ENCODE results near the gene PLPPR3. TPM values are rescaled to one million over a fixed set of nuclear protein-coding genes. Genes with fewer than 3 reads are reported as not detected.

The PLPPR3 gene
- total and polyA plus RNA-seq, 2 donors = 0.16 to 0.19 TPM

GRCh38 chr19:805600-806550 is 15.9 kb downstream of the PLPPR3 start:
- 98% methylated on average over 93 of the region's 93 CpGs for WGBS
- H3K4me1 ChIP-seq (ENCODE audit: control insufficient read depth in 2 of 2, insufficient read depth in 2 of 2, low read length in 2 of 2) = peaks cover 0 to 15% of the 10 kb centered on the region in 2 donors
- no peak overlapping the region for H3K27ac ChIP-seq (ENCODE audit: low read depth in 1 of 2, low read length in 1 of 2)
- H3K9me3 ChIP-seq (ENCODE audit: control insufficient read depth in 2 of 2, insufficient read depth in 1 of 2, low read length in 1 of 2) = no peaks in the 10 kb centered on the region
- H3K27me3 ChIP-seq (ENCODE audit: control insufficient read depth in 2 of 2, insufficient read depth in 1 of 2, low read length in 1 of 2) = no peaks in the 10 kb centered on the region
- peaks cover 94 to 95% of the 10 kb centered on the region in 2 donors for H3K36me3 ChIP-seq (ENCODE audit: control insufficient read depth in 2 of 2, insufficient read depth in 2 of 2, low read length in 1 of 2)
- DNase-seq (ENCODE audit: low read depth in 6 of 9, low spot score in 9 of 9) = no peak
- no peak overlapping the region for H3K4me3 ChIP-seq (ENCODE audit: low read length in 2 of 2)

- Histone ChIP-seq H3K27me3 (ENCODE audit: control insufficient read depth in 2 of 2, insufficient read depth in 1 of 2, low read length in 1 of 2) (no peaks in the 10 kb centered on the region), H3K4me3 (ENCODE audit: low read length in 2 of 2) (no peak overlapping the region), H3K9me3 (ENCODE audit: control insufficient read depth in 2 of 2, insufficient read depth in 1 of 2, low read length in 1 of 2) (no peaks in the 10 kb centered on the region), H3K36me3 (ENCODE audit: control insufficient read depth in 2 of 2, insufficient read depth in 2 of 2, low read length in 1 of 2) (peaks cover 94 to 95% of the 10 kb centered on the region in 2 donors), H3K4me1 (ENCODE audit: control insufficient read depth in 2 of 2, insufficient read depth in 2 of 2, low read length in 2 of 2) (peaks cover 3 to 22% of the 10 kb centered on the region in 2 donors), H3K27ac (ENCODE audit: low read depth in 1 of 2, low read length in 1 of 2) (no peak overlapping the region)
- no peak for DNase-seq (ENCODE audit: low read depth in 6 of 9, low spot score in 9 of 9)
- 95% methylated on average over 33 of the region's 33 CpGs for WGBS
Observed at GRCh38 chr19:805166-805551, 16.6 kb downstream of the PLPPR3 start.

DNA sequence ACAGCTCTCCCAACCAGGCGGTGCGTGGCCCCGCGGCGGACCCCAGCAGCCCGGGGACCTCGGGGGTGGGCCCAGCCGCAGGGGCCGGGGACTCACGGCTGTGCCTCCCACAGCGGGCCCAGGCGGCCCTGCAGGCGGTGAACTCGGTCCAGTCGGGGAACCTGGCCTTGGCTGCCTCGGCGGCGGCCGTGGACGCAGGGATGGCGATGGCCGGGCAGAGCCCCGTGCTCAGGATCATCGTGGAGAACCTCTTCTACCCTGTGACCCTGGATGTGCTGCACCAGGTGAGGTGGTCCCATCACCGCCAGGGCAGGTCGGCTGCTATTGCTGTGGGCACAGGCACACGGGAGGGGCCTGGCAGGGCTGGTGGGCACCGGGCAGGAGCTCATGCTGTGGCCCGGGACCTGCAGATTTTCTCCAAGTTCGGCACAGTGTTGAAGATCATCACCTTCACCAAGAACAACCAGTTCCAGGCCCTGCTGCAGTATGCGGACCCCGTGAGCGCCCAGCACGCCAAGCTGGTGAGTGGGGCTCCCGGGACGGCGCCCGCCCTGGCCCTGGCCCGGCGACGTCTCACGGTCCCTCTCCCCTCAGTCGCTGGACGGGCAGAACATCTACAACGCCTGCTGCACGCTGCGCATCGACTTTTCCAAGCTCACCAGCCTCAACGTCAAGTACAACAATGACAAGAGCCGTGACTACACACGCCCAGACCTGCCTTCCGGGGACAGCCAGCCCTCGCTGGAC is 17.2 kb downstream of the PLPPR3 start:
- Histone ChIP-seq H3K36me3 (ENCODE audit: control insufficient read depth in 2 of 2, insufficient read depth in 2 of 2, low read length in 1 of 2) (peaks cover 92% of the 10 kb centered on the region in 2 donors), H3K4me1 (ENCODE audit: control insufficient read depth in 2 of 2, insufficient read depth in 2 of 2, low read length in 2 of 2) (peaks cover 6 to 28% of the 10 kb centered on the region in 2 donors), H3K9me3 (ENCODE audit: control insufficient read depth in 2 of 2, insufficient read depth in 1 of 2, low read length in 1 of 2) (no peaks in the 10 kb centered on the region), H3K4me3 (ENCODE audit: low read length in 2 of 2) (no peak overlapping the region), H3K27me3 (ENCODE audit: control insufficient read depth in 2 of 2, insufficient read depth in 1 of 2, low read length in 1 of 2) (no peaks in the 10 kb centered on the region), H3K27ac (ENCODE audit: low read depth in 1 of 2, low read length in 1 of 2) (no peak overlapping the region)
- 96% methylated on average over 53 of the region's 53 CpGs for WGBS
- no peak for DNase-seq (ENCODE audit: low read depth in 6 of 9, low spot score in 9 of 9)

GRCh38 chr19:803686-804418 is 17.9 kb downstream of the PLPPR3 start:
- H3K36me3 ChIP-seq (ENCODE audit: control insufficient read depth in 2 of 2, insufficient read depth in 2 of 2, low read length in 1 of 2) = peaks cover 92 to 93% of the 10 kb centered on the region in 2 donors
- H3K27ac ChIP-seq (ENCODE audit: low read depth in 1 of 2, low read length in 1 of 2) = no peak overlapping the region
- H3K9me3 ChIP-seq (ENCODE audit: control insufficient read depth in 2 of 2, insufficient read depth in 1 of 2, low read length in 1 of 2) = peaks cover 0 to 3% of the 10 kb centered on the region in 2 donors
- H3K4me3 ChIP-seq (ENCODE audit: low read length in 2 of 2) = no peak overlapping the region
- no peaks in the 10 kb centered on the region for H3K27me3 ChIP-seq (ENCODE audit: control insufficient read depth in 2 of 2, insufficient read depth in 1 of 2, low read length in 1 of 2)
- 97% methylated on average over 31 of the region's 31 CpGs for WGBS
- DNase-seq (ENCODE audit: low read depth in 6 of 9, low spot score in 9 of 9) = no peak
- peaks cover 13 to 35% of the 10 kb centered on the region in 2 donors for H3K4me1 ChIP-seq (ENCODE audit: control insufficient read depth in 2 of 2, insufficient read depth in 2 of 2, low read length in 2 of 2)

DNA sequence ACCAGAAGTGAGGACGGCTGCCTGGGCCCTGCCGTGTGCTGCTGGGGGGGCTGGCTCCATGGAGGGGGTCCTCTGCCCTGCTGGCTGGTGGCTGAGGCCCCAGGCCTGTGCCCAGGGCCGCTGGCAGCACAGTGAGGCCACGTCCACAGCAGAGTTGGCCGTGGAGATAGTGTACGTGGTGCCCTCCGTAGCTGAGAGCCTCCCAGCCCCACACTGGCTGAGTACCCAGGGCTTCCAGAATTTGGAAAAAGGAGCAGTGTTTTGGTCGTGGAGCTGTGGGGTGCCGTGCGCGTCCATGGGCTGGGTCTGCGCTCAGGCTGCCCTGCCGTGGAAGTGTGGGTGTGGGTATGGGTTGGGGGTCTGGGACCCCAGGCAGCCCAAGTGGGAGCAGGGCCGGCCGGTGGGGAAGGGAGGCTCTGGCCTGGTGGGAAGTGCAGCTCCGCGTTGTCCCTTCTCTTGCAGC is 18.6 kb downstream of the PLPPR3 start:
- WGBS = 97% methylated on average over 17 of the region's 17 CpGs
- no peak overlapping the region for H3K27ac ChIP-seq (ENCODE audit: low read depth in 1 of 2, low read length in 1 of 2)

GRCh38 chr19:802498-803098 is 19.2 kb downstream of the PLPPR3 start:
- DNase-seq (ENCODE audit: low read depth in 6 of 9, low spot score in 9 of 9) = no peak
- H3K36me3 ChIP-seq (ENCODE audit: control insufficient read depth in 2 of 2, insufficient read depth in 2 of 2, low read length in 1 of 2) = peaks cover 79 to 85% of the 10 kb centered on the region in 2 donors

More for the DNA sequence above, 18.6 kb downstream of the PLPPR3 start:
- Histone ChIP-seq H3K4me1 (ENCODE audit: control insufficient read depth in 2 of 2, insufficient read depth in 2 of 2, low read length in 2 of 2) (peaks cover 14 to 35% of the 10 kb centered on the region in 2 donors), H3K27me3 (ENCODE audit: control insufficient read depth in 2 of 2, insufficient read depth in 1 of 2, low read length in 1 of 2) (no peaks in the 10 kb centered on the region), H3K9me3 (ENCODE audit: control insufficient read depth in 2 of 2, insufficient read depth in 1 of 2, low read length in 1 of 2) (peaks cover 0 to 6% of the 10 kb centered on the region in 2 donors), H3K4me3 (ENCODE audit: low read length in 2 of 2) (no peak overlapping the region), H3K36me3 (ENCODE audit: control insufficient read depth in 2 of 2, insufficient read depth in 2 of 2, low read length in 1 of 2) (peaks cover 84 to 90% of the 10 kb centered on the region in 2 donors)
- DNase-seq (ENCODE audit: low read depth in 6 of 9, low spot score in 9 of 9) = no peak

DNA sequence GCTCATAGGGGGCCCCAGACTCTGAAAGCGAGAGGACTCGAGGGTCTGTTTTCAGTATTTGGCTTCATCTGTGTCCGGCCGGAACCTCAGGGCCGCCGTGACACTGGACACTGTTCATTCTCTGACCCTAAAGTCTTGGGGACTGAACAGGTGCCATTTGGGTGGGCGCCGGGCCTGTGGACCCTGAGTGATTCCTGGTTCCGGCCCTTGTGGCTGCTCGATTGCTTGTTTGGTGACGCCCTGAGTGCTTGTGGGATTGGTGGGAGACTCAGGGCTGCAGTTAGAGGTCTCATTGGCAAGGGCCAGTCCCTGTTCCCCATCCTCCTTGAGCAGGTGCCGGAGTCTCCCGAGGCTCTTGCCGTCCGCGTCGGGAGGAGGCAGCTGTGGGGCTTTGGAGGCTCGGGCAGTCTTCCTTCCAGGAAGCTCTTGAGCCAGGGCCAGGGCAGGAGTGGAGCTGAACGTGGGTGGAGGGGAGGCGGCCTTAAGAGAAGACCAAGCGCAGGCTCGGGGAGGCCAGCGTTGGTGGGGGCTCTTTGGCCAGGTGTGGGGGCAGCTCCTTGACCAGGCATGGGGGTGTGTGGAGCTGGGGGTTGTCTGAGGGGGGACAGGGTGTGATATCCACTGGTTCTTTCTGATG is 19.8 kb downstream of the PLPPR3 start:
- H3K4me1 ChIP-seq (ENCODE audit: control insufficient read depth in 2 of 2, insufficient read depth in 2 of 2, low read length in 2 of 2) = peaks cover 14 to 35% of the 10 kb centered on the region in 2 donors
- DNase-seq (ENCODE audit: low read depth in 6 of 9, low spot score in 9 of 9) = no peak
- no peaks in the 10 kb centered on the region for H3K27me3 ChIP-seq (ENCODE audit: control insufficient read depth in 2 of 2, insufficient read depth in 1 of 2, low read length in 1 of 2)
- no peak overlapping the region for H3K4me3 ChIP-seq (ENCODE audit: low read length in 2 of 2)
- H3K36me3 ChIP-seq (ENCODE audit: control insufficient read depth in 2 of 2, insufficient read depth in 2 of 2, low read length in 1 of 2) = peaks cover 73 to 78% of the 10 kb centered on the region in 2 donors
- peaks cover 0 to 6% of the 10 kb centered on the region in 2 donors for H3K9me3 ChIP-seq (ENCODE audit: control insufficient read depth in 2 of 2, insufficient read depth in 1 of 2, low read length in 1 of 2)
- 89% methylated on average over 23 of the region's 23 CpGs for WGBS
- H3K27ac ChIP-seq (ENCODE audit: low read depth in 1 of 2, low read length in 1 of 2) = no peak overlapping the region

More at GRCh38 chr19:802498-803098, 19.2 kb downstream of the PLPPR3 start:
- WGBS = 92% methylated on average over 28 of the region's 28 CpGs
- no peak overlapping the region for H3K27ac ChIP-seq (ENCODE audit: low read depth in 1 of 2, low read length in 1 of 2)
- no peak overlapping the region for H3K4me3 ChIP-seq (ENCODE audit: low read length in 2 of 2)
- H3K4me1 ChIP-seq (ENCODE audit: control insufficient read depth in 2 of 2, insufficient read depth in 2 of 2, low read length in 2 of 2) = peaks cover 14 to 35% of the 10 kb centered on the region in 2 donors
- H3K9me3 ChIP-seq (ENCODE audit: control insufficient read depth in 2 of 2, insufficient read depth in 1 of 2, low read length in 1 of 2) = peaks cover 0 to 6% of the 10 kb centered on the region in 2 donors
- no peaks in the 10 kb centered on the region for H3K27me3 ChIP-seq (ENCODE audit: control insufficient read depth in 2 of 2, insufficient read depth in 1 of 2, low read length in 1 of 2)

All from thymus (tissue), 11 donors.